H1 (cell line): Measurements from ENCODE around the gene SLC5A2. TPM values are rescaled to one million over a fixed set of nuclear protein-coding genes. Genes with fewer than 3 reads are reported as not detected.

Experiments used
- CTCF ChIA-PET: fragments of 300-600 bp; sonication (Branson Sonifier 250); formaldehyde crosslinking; loops from one replicate; lab custom pipeline; 2021; ENCODE audit not compliant: partially characterized antibody; lab: Charles Lee
- POLR2A ChIA-PET: fragments of 300-600 bp; sonication (Branson Sonifier 250); formaldehyde crosslinking; loops from one replicate; lab custom pipeline; 2021; ENCODE audit warnings: inconsistent platforms; ENCODE audit not compliant: partially characterized antibody; lab: Charles Lee
- DNase-seq, 2 experiments: peaks; one replicate each; pipeline versions ENCODE4 v3.0.0 to v3.0.0-alpha.2; 2010 to 2022; ENCODE audit warnings: low spot score in 2 of 2, low read depth in 1 of 2, mixed read lengths in 1 of 2
- FAIRE-seq: peaks from 2 replicates; lab custom pipeline; 2011; peaks lifted over from hg19 to GRCh38; lab: Jason Lieb, UNC
- H2AFZ ChIP-seq: 2 replicates; pipeline ENCODE4 v1.8.1; 2012; ENCODE audit warnings: low read length, inconsistent platforms
- H2AK5ac ChIP-seq: 2 replicates; pipeline ENCODE4 v1.6.1; 2013; ENCODE audit warnings: low read depth, low read length
- H2BK120ac ChIP-seq: replicated peaks from 2 replicates; pipeline ENCODE3; 2013; ENCODE audit warnings: low read depth, low read length, inconsistent platforms
- H2BK12ac ChIP-seq: 2 replicates; pipeline ENCODE4 v1.6.1; 2013; ENCODE audit warnings: low read depth, low read length
- H2BK15ac ChIP-seq: 2 replicates; pipeline ENCODE4 v1.6.1; 2013; ENCODE audit warnings: low read length
- H2BK20ac ChIP-seq: 2 replicates; pipeline ENCODE4 v1.6.1; 2013; ENCODE audit warnings: low read length
- H2BK5ac ChIP-seq: 2 replicates; pipeline ENCODE4 v1.6.1; 2013; ENCODE audit warnings: low read depth, low read length
- H3K14ac ChIP-seq: 2 replicates; pipeline ENCODE4 v1.6.1; 2013; ENCODE audit warnings: inconsistent platforms; ENCODE audit not compliant: insufficient read length
- H3K18ac ChIP-seq: 2 replicates; pipeline ENCODE4 v1.6.1; 2013; ENCODE audit warnings: low read length; ENCODE audit errors: extremely low read depth
- H3K23ac ChIP-seq: 2 replicates; pipeline ENCODE4 v1.6.1; 2013; ENCODE audit warnings: inconsistent platforms; ENCODE audit not compliant: insufficient read length
- H3K23me2 ChIP-seq: 2 replicates; pipeline ENCODE4 v1.6.1; 2013; ENCODE audit warnings: low read depth, low read length
- H3K27ac ChIP-seq: 2 replicates; pipeline ENCODE4 v1.6.1; 2011; ENCODE audit warnings: low read depth, low read length, inconsistent platforms
- H3K27me3 ChIP-seq, 4 experiments: replicated peaks in 1 of 4; 1 replicate in 1 of 4; 2 replicates in 3 of 4; pipeline versions ENCODE4 v1.6.1 to v1.8.1; 2011 to 2013; ENCODE audit warnings: low read length in 3 of 4, mild to moderate bottlenecking in 3 of 4, inconsistent platforms in 2 of 4, mixed read lengths in 2 of 4, moderate library complexity in 1 of 4; ENCODE audit not compliant: control insufficient read depth in 3 of 4, insufficient read depth in 3 of 4; ENCODE audit errors: extremely low read depth in 1 of 4
- H3K36me3 ChIP-seq, 4 experiments: 2 replicates each; pipeline versions ENCODE4 v1.6.1 to v1.8.1; 2011 to 2013; ENCODE audit warnings: mild to moderate bottlenecking in 4 of 4, low read length in 3 of 4, moderate library complexity in 2 of 4, control low read depth in 1 of 4, inconsistent platforms in 1 of 4; ENCODE audit not compliant: insufficient read depth in 4 of 4, control insufficient read depth in 2 of 4
- H3K4ac ChIP-seq: replicated peaks from 2 replicates; pipeline ENCODE3; 2013; ENCODE audit warnings: low read length, low read depth, mixed read lengths, inconsistent platforms; ENCODE audit not compliant: insufficient read length
- H3K4me1 ChIP-seq, 4 experiments: replicated peaks in 1 of 4; 1 replicate in 1 of 4; 2 replicates in 3 of 4; pipeline versions ENCODE4 v1.6.1 to v1.8.1; 2011 to 2013; ENCODE audit warnings: low read length in 3 of 4, inconsistent platforms in 2 of 4, mixed read lengths in 1 of 4; ENCODE audit not compliant: insufficient read depth in 4 of 4, control insufficient read depth in 3 of 4
- H3K4me2 ChIP-seq, 2 experiments: 2 replicates each; pipeline versions ENCODE4 v1.6.1 to v1.8.1; 2011 to 2013; ENCODE audit warnings: low read depth in 2 of 2, low read length in 2 of 2, control low read depth in 1 of 2, inconsistent platforms in 1 of 2, mild to moderate bottlenecking in 1 of 2; ENCODE audit not compliant: insufficient read depth in 1 of 2
- H3K4me3 ChIP-seq, 4 experiments: fragments of 200-600, 300-600 bp in 1 of 4; sonication (generic), shearing (Covaris generic), sonication (Bioruptor Twin) in 1 of 4; 2 replicates each; pipeline versions ENCODE4 v1.5.1 to v1.8.1; 2011 to 2016; ENCODE audit warnings: low read length in 4 of 4, low read depth in 3 of 4, control low read depth in 2 of 4, inconsistent platforms in 2 of 4, mild to moderate bottlenecking in 2 of 4, mixed read lengths in 1 of 4, moderate library complexity in 1 of 4; ENCODE audit not compliant: insufficient read depth in 2 of 4; ENCODE audit errors: extremely low read depth in 1 of 4
- H3K56ac ChIP-seq: replicated peaks from 2 replicates; pipeline ENCODE3; 2013; ENCODE audit warnings: low read depth, mild to moderate bottlenecking, mixed read lengths, low read length, inconsistent platforms; ENCODE audit not compliant: insufficient read length
- H3K79me1 ChIP-seq: 2 replicates; pipeline ENCODE4 v1.6.1; 2013; ENCODE audit warnings: low read depth, low read length, control low read depth
- H3K79me2 ChIP-seq, 2 experiments: 2 replicates each; pipeline versions ENCODE4 v1.6.1 to v1.8.1; 2012 to 2013; ENCODE audit warnings: low read length in 2 of 2, mild to moderate bottlenecking in 2 of 2, inconsistent platforms in 1 of 2; ENCODE audit not compliant: insufficient read depth in 2 of 2, control insufficient read depth in 1 of 2
- H3K9ac ChIP-seq, 4 experiments: replicated peaks in 1 of 4; 1 replicate in 1 of 4; 2 replicates in 3 of 4; pipeline versions ENCODE4 v1.6.1 to v1.8.1; 2011 to 2013; ENCODE audit warnings: low read depth in 3 of 4, low read length in 3 of 4, control low read depth in 2 of 4, mild to moderate bottlenecking in 2 of 4, moderate library complexity in 2 of 4, inconsistent platforms in 1 of 4; ENCODE audit errors: extremely low read depth in 1 of 4
- H3K9me3 ChIP-seq, 2 experiments: 2 replicates each; pipeline versions ENCODE4 v1.6.1 to v1.8.1; 2012 to 2013; ENCODE audit warnings: mild to moderate bottlenecking in 2 of 2, moderate library complexity in 2 of 2, control low read depth in 1 of 2, inconsistent platforms in 1 of 2, low read depth in 1 of 2, low read length in 1 of 2, mixed read lengths in 1 of 2; ENCODE audit not compliant: insufficient read depth in 2 of 2
- H4K20me1 ChIP-seq, 2 experiments: replicated peaks in 1 of 2; 2 replicates each; pipeline versions ENCODE3 to v1.8.1; 2011 to 2013; ENCODE audit warnings: inconsistent platforms in 2 of 2, low read length in 2 of 2, mild to moderate bottlenecking in 1 of 2; ENCODE audit not compliant: insufficient read depth in 2 of 2, control insufficient read depth in 1 of 2
- H4K5ac ChIP-seq: 2 replicates; pipeline ENCODE4 v1.6.1; 2013; ENCODE audit warnings: low read length, low read depth, mixed read lengths, inconsistent platforms; ENCODE audit not compliant: insufficient read length
- H4K8ac ChIP-seq: 2 replicates; pipeline ENCODE4 v1.8.0; 2013; ENCODE audit warnings: mild to moderate bottlenecking, moderate library complexity, low read length, inconsistent platforms; ENCODE audit not compliant: insufficient read depth; ENCODE audit errors: extremely low read depth
- H4K91ac ChIP-seq: replicated peaks from 2 replicates; pipeline ENCODE3; 2013; ENCODE audit warnings: low read length, mixed read lengths, inconsistent platforms; ENCODE audit not compliant: insufficient read length
- ASH2L ChIP-seq: fragments of 200-600, 300-600 bp; sonication (generic); IDR thresholded peaks from one replicate; pipeline ENCODE4 v1.7.1; 2017; ENCODE audit warnings: low read length
- CBX5 ChIP-seq: fragments of 300-800, 300-1000 bp; sonication (generic); IDR thresholded peaks from 2 replicates; pipeline ENCODE4 v1.7.1; 2016; ENCODE audit warnings: antibody characterized with exemption, low read length, low read depth
- HDAC6 ChIP-seq: IDR thresholded peaks from one replicate; pipeline ENCODE4 v1.7.1; 2012; ENCODE audit warnings: low read depth, mild to moderate bottlenecking, inconsistent platforms, low read length, moderate library complexity
- SP1 ChIP-seq: IDR thresholded peaks from 2 replicates; pipeline ENCODE4 v1.6.1; 2011; ENCODE audit warnings: low read depth, low read length
- YY1 ChIP-seq: IDR thresholded peaks from 2 replicates; pipeline ENCODE4 v1.6.1; 2011; ENCODE audit warnings: low read depth, mild to moderate bottlenecking, low read length
- WGBS, 2 experiments: shearing (Covaris generic) in 1 of 2; methylation state at CpG; one replicate each; pipeline versions ENCODE4 v1.1.6 to v1.1.7; 2013 to 2015; ENCODE audit warnings: low lambda C conversion rate in 2 of 2, mixed read lengths in 2 of 2, inconsistent platforms in 1 of 2, low coverage in 1 of 2, missing lambda C conversion rate in 1 of 2; ENCODE audit not compliant: insufficient replicate concordance in 2 of 2, insufficient coverage in 1 of 2, insufficient read length in 1 of 2; ENCODE audit errors: extremely low coverage in 1 of 2, missing lambda C conversion rate in 1 of 2; 5-methylcytosine and 5-hydroxymethylcytosine counted together
- polyA plus RNA-seq, 7 experiments: library from polyadenylated mRNA; depleted of rRNA in 3 of 7; stranded (reverse) in 5 of 7; unstranded in 2 of 7; fragments of >200 nt in 5 of 7; fragments of 200-250 nt in 2 of 7; gene quantifications; 1 replicate in 5 of 7; 2 replicates in 1 of 7; 4 replicates in 1 of 7; pipeline versions ENCODE4 v1.2.1 to v1.2.3, GENCODE V29; 2011 to 2013; ENCODE audit warnings: missing spikeins in 2 of 7, mixed read lengths in 2 of 7
- total RNA-seq: library from RNA; stranded (reverse); fragmentation: NEBNext Ultra II Directional; extraction: Animal tissue kit (Norgen Biotek cat#: 25700); gene quantifications from 2 replicates; pipeline ENCODE4 v1.2.1, GENCODE V29; 2021

The SLC5A2 gene
- total and polyA plus RNA-seq, 2 of the 8 experiments (the other 6 are each of a cell fraction or from before 2014, with no cell fraction given): 0.56 to 4.4 TPM

- Histone ChIP-seq H3K4me1 (peaks cover 0 to 2% (median 0%) of the 10 kb centered on the region in 4 experiments; a peak in 2 of 7 replicates), H3K36me3 (no peaks in the 10 kb centered on the region), H2BK12ac (no peak overlapping the region), H3K4me3 (no peak overlapping the region), H3K27ac (no peak overlapping the region), H3K14ac (no peak overlapping the region), H2AK5ac (no peak overlapping the region), H3K23me2 (no peaks in the 10 kb centered on the region), H3K18ac (no peak overlapping the region), H4K8ac (no peak overlapping the region), H2BK20ac (no peak overlapping the region), H3K9ac (no peak overlapping the region), H4K20me1 (no peaks in the 10 kb centered on the region), H4K91ac (no peak overlapping the region), H3K4me2 (no peak overlapping the region), H2BK5ac (no peak overlapping the region), H2BK120ac (no peak overlapping the region), H3K9me3 (no peaks in the 10 kb centered on the region), H3K79me2 (no peaks in the 10 kb centered on the region), H2BK15ac (no peak overlapping the region), H3K4ac (no peak overlapping the region), H3K23ac (no peak overlapping the region), H2AFZ (no peak overlapping the region), H3K79me1 (no peaks in the 10 kb centered on the region), H3K56ac (no peak overlapping the region), H3K27me3 (peaks cover 0 to 2% (median 0%) of the 10 kb centered on the region in 4 experiments; a peak in 1 of 7 replicates), H4K5ac (no peak overlapping the region)
- DNase-seq (no peak), FAIRE-seq (no peak)
- 89% methylated on average over 3 of the region's 3 CpGs; no CpG with 5 or more reads in 1 of the 2 experiments for WGBS, 2 experiments
- CTCF ChIA-PET: no interaction called here
- TF ChIP-seq YY1 (no peak), ASH2L (no peak), SP1 (no peak), HDAC6 (no peak), CBX5 (no peak)
- POLR2A ChIA-PET: interaction anchor here (1.5 kb wide), 1 partner anchor 26 kb away, joined by 4 read pairs; no protein-coding TSS in a partner anchor
Measured at GRCh38 chr16:31521368-31521767, 38.4 kb downstream of the SLC5A2 start.
